VCaP (cell line): ENCODE measurements around the gene SMIM24.

Experiments
- H3K27ac ChIP-seq: fragments of 450-650 bp; 2 replicates; pipeline ENCODE4 v1.5.1; 2017
- CTCF ChIP-seq: fragments of 450-650 bp; conservative IDR thresholded peaks from 2 replicates; pipeline ENCODE4 v1.5.1; 2017; ENCODE audit warnings: mild to moderate bottlenecking, moderate library complexity

The SMIM24 gene

DNA sequence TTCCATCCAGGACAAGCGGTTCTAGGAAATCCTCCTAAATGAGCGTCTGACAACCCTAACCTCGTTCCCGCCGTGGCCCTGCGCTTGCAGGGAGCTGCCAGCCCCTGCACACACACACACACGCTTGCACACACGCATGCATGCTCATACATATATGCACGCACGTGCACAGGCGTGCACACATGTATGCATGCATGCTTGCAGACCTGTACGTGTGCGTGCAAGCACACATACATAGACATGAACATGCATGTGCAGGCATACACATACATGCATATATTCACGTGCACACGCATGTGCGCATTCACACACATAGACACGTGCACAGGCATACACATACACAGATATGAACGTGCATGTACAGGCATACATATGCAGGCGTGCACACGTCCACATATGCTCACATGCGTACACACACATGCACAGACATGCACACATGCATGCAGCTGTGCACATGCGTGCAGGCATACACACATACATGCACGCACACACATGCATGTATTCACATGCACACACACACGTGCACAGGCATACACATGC is 35.6 kb downstream of the SMIM24 start:
- no peak overlapping the region for H3K27ac ChIP-seq
- no peak for TF ChIP-seq CTCF

GRCh38 chr19:3443840-3444694 is 36.3 kb downstream of the SMIM24 start:
- TF ChIP-seq CTCF, result no peak
- H3K27ac ChIP-seq, result no peak overlapping the region

DNA sequence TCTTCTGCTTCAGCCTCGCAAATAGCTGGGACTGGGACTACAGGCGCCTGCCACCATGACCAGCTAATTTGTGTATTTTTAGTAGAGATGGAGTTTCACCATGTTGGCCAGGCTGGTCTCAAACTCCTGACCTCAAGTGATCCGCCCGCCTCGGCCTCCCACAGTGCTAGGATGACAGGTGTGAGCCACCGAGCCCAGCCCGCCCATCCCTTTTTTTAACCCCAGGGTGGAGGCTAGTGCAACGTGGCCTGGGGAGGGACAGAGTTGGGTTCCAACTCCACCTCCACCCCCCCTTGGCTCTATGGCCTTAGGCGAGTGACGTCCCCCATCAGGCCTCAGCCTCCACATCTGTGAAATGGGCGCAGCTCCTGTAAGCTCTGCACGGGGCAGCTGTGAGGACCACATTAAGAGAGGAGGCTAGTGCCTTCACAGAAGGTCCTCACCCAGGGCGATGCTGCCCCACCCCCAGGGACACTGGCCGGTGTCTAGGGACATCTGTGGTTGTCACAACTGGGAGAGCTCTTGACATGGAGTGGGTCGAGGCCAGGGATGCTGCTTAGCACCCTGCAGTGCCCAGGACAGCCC is 37.7 kb downstream of the SMIM24 start:
- H3K27ac ChIP-seq, result no peak overlapping the region
- TF ChIP-seq CTCF, result no peak

DNA sequence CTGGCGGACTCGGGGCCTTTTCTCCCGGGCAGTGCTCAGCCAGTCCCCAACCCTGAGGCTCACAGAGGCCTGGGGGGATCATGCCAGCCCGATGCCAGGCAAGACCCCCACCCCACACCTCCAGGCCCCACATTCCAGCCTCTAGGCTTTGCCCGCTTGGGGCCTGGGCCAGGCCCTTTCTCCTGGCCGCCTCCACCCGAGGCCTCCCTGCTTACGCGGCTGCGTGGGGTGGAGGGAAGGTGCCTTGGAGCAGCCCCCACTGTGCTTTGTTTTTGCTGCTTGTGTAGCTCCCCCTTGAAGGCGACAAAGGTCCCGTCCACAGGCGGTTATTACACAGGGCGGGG is 38.4 kb downstream of the SMIM24 start:
- no peak overlapping the region for H3K27ac ChIP-seq
- no peak for TF ChIP-seq CTCF

GRCh38 chr19:3441089-3441985 is 39.0 kb downstream of the SMIM24 start:
- TF ChIP-seq CTCF, result no peak
- no peak overlapping the region for H3K27ac ChIP-seq

- peak; percentile 51 for TF ChIP-seq CTCF
- H3K27ac ChIP-seq, result no peak overlapping the region
Measured at GRCh38 chr19:3440082-3440481, 40.2 kb downstream of the SMIM24 start.
